ENCODE measurements around the gene GJC2. TPM values are rescaled to one million over a fixed set of nuclear protein-coding genes. Genes with fewer than 3 reads are reported as not detected.

The GJC2 gene
- polyA plus RNA-seq, 1 donor (not counting 4 experiments of a cell fraction or from before 2014, with no cell fraction given): 0.58 TPM

DNA sequence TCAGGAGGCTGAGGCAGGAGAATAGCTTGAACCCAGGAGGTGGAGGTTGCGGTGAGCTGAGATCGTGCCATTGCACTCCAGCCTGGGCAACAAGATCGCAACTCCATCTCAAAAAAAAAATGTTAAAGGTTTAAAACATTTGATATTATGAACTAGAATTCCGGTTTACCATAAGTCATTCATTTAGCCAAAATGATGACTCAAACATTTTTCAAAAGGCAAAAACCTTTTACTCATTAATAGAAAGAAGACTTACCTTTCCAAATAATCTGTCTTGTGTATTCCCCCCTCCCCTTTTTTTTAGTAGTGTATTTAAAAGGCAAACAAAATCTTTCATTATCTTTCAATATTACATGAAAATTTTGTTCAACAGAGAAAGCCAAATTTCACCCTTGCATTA lies 32.4 kb upstream of the GJC2 start:
- H3K79me2 ChIP-seq (ENCODE audit: control insufficient read depth, insufficient read depth, low read length): peaks cover 13% of the 10 kb centered on the region
- no peak overlapping the region for H3K4me2 ChIP-seq (ENCODE audit: control insufficient read depth, extremely low read depth, insufficient read depth, low read depth, low read length)
- H3K9ac ChIP-seq (ENCODE audit: control insufficient read depth, extremely low read depth, insufficient read depth, low read length): no peak overlapping the region
- no peaks in the 10 kb centered on the region for H3K9me3 ChIP-seq (ENCODE audit: control insufficient read depth, low read depth, low read length)
- DNase-seq (ENCODE audit: low read depth, low spot score) (no peak), FAIRE-seq (no peak)
- dilution Hi-C loops (cut with MboI; ENCODE audit: extremely low pct_ligation_motif_present, low sequenced_read_pairs): no loop called here
- H2AFZ ChIP-seq (ENCODE audit: control insufficient read depth, low read length): no peak overlapping the region
- H3K27ac ChIP-seq (ENCODE audit: control insufficient read depth, insufficient read depth, low read length): no peak overlapping the region
- no peak for TF ChIP-seq EZH2 (IDR thresholded peaks at IDR 0.05; ENCODE audit: low read length)
- TF ChIP-seq CTCF (optimal IDR thresholded peaks at IDR 0.05 in 1 of 3, IDR thresholded peaks at IDR 0.05 in 1 of 3, conservative IDR thresholded peaks at IDR 0.05 in 1 of 3; ENCODE audit: extremely low read depth in 1 of 3, insufficient read depth in 2 of 3, low read length in 3 of 3): no peak
- H3K4me3 ChIP-seq (ENCODE audit: control insufficient read depth in 2 of 3, extremely low read depth in 1 of 3, insufficient read depth in 2 of 3, low read depth in 1 of 3, low read length in 3 of 3): no peak overlapping the region
- H4K20me1 ChIP-seq (ENCODE audit: control insufficient read depth, extremely low read depth, insufficient read depth, low read length): no peaks in the 10 kb centered on the region
- H3K4me1 ChIP-seq (ENCODE audit: control insufficient read depth, extremely low read depth, insufficient read depth, low read length): peaks cover 22% of the 10 kb centered on the region
- H3K9me1 ChIP-seq (ENCODE audit: control insufficient read depth, extremely low read depth, insufficient read depth, low read length): no peaks in the 10 kb centered on the region
- no peaks in the 10 kb centered on the region for H3K27me3 ChIP-seq (ENCODE audit: control insufficient read depth, extremely low read depth, insufficient read depth, low read length)
- no peaks in the 10 kb centered on the region for H3K36me3 ChIP-seq (ENCODE audit: control insufficient read depth in 2 of 2, extremely low read depth in 1 of 2, insufficient read depth in 2 of 2, low read length in 2 of 2)

GRCh38 chr1:228118040-228118439 lies 31.7 kb upstream of the GJC2 start:
- peaks cover 22% of the 10 kb centered on the region for H3K4me1 ChIP-seq (ENCODE audit: control insufficient read depth, extremely low read depth, insufficient read depth, low read length)
- H4K20me1 ChIP-seq (ENCODE audit: control insufficient read depth, extremely low read depth, insufficient read depth, low read length): no peaks in the 10 kb centered on the region
- no peak for FAIRE-seq
- H3K4me2 ChIP-seq (ENCODE audit: control insufficient read depth, extremely low read depth, insufficient read depth, low read depth, low read length): no peak overlapping the region
- peaks cover 13% of the 10 kb centered on the region for H3K79me2 ChIP-seq (ENCODE audit: control insufficient read depth, insufficient read depth, low read length)
- H3K9ac ChIP-seq (ENCODE audit: control insufficient read depth, extremely low read depth, insufficient read depth, low read length): no peak overlapping the region
- no peaks in the 10 kb centered on the region for H3K9me3 ChIP-seq (ENCODE audit: control insufficient read depth, low read depth, low read length)
- no peak for TF ChIP-seq CTCF (optimal IDR thresholded peaks at IDR 0.05 in 1 of 3, IDR thresholded peaks at IDR 0.05 in 1 of 3, conservative IDR thresholded peaks at IDR 0.05 in 1 of 3; ENCODE audit: extremely low read depth in 1 of 3, insufficient read depth in 2 of 3, low read length in 3 of 3)
- TF ChIP-seq EZH2 (IDR thresholded peaks at IDR 0.05; ENCODE audit: low read length): no peak
- no peak for DNase-seq (ENCODE audit: low read depth, low spot score)
- no peak overlapping the region for H2AFZ ChIP-seq (ENCODE audit: control insufficient read depth, low read length)
- dilution Hi-C loops (cut with MboI; ENCODE audit: extremely low pct_ligation_motif_present, low sequenced_read_pairs): no loop called here
- no peaks in the 10 kb centered on the region for H3K36me3 ChIP-seq (ENCODE audit: control insufficient read depth in 2 of 2, extremely low read depth in 1 of 2, insufficient read depth in 2 of 2, low read length in 2 of 2)
- H3K4me3 ChIP-seq (ENCODE audit: control insufficient read depth in 2 of 3, extremely low read depth in 1 of 3, insufficient read depth in 2 of 3, low read depth in 1 of 3, low read length in 3 of 3): no peak overlapping the region
- H3K27me3 ChIP-seq (ENCODE audit: control insufficient read depth, extremely low read depth, insufficient read depth, low read length): no peaks in the 10 kb centered on the region
- H3K9me1 ChIP-seq (ENCODE audit: control insufficient read depth, extremely low read depth, insufficient read depth, low read length): no peaks in the 10 kb centered on the region
- no peak overlapping the region for H3K27ac ChIP-seq (ENCODE audit: control insufficient read depth, insufficient read depth, low read length)

All from keratinocyte (primary cell).